K562 (cell line): ENCODE results near the gene HEATR1. TPM values are rescaled to one million over a fixed set of nuclear protein-coding genes. Genes with fewer than 3 reads are reported as not detected.

Experiments used
- BRCA1 ChIP-seq, 2 experiments: fragments of 450-650 bp in 1 of 2; sonication (generic) in 1 of 2; formaldehyde crosslinking in 1 of 2; IDR thresholded peaks; 2 replicates each; pipeline versions ENCODE4 v1.5.0 to v1.6.1; 2017 to 2020; ENCODE audit warnings: mild to moderate bottlenecking in 1 of 2, missing genetic modification reagents in 1 of 2
- CBX8 ChIP-seq: fragments of 200-600 bp; sonication (generic); IDR thresholded peaks from 2 replicates; pipeline ENCODE4 v1.6.1; 2012; ENCODE audit warnings: borderline replicate concordance, mixed run types, low read depth, mild to moderate bottlenecking, moderate library complexity, mixed read lengths, low read length, control low read depth, inconsistent platforms; ENCODE audit not compliant: poor library complexity, severe bottlenecking; ENCODE audit errors: extremely low read depth
- DIDO1 ChIP-seq: fragments of 450-650 bp; IDR thresholded peaks from 2 replicates; pipeline ENCODE4 v1.6.1; 2016; ENCODE audit warnings: low read depth, missing biosample characterization, missing genetic modification characterization
- FUS ChIP-seq: fragments of 200-400 bp; formaldehyde crosslinking; optimal IDR thresholded peaks from 2 replicates; pipeline ENCODE3; 2017; ENCODE audit warnings: low read depth, low read length
- GATA2 ChIP-seq: sonication (generic); formaldehyde crosslinking; IDR thresholded peaks from 2 replicates; pipeline ENCODE4 v1.4.0; 2020; ENCODE audit warnings: mild to moderate bottlenecking, missing genetic modification reagents
- GTF2E2 ChIP-seq: fragments of 200-800 bp; sonication (Bioruptor generic); IDR thresholded peaks from 2 replicates; pipeline ENCODE4 v1.6.1; 2016; ENCODE audit warnings: missing genetic modification characterization, missing compliant biosample characterization
- HDAC1 ChIP-seq, 2 experiments: fragments of 450-650 bp; IDR thresholded peaks; 2 replicates each; pipeline ENCODE4 v1.6.1; 2016 to 2017; ENCODE audit warnings: inconsistent platforms in 1 of 2, mild to moderate bottlenecking in 1 of 2, moderate library complexity in 1 of 2
- HMG20A ChIP-seq: fragments of 450-650 bp; formaldehyde crosslinking; conservative IDR thresholded peaks from 2 replicates; pipeline ENCODE4 v1.4.0; 2020; ENCODE audit warnings: mild to moderate bottlenecking, mixed read lengths
- HNRNPK ChIP-seq: fragments of 200-400 bp; formaldehyde crosslinking; IDR thresholded peaks from one replicate; pipeline ENCODE4 v1.6.1; 2018; ENCODE audit warnings: mild to moderate bottlenecking, low read depth, low read length; ENCODE audit not compliant: poor library complexity, severe bottlenecking
- HSF4 ChIP-seq: fragments of 250-450 bp; sonication (Bioruptor Pico); IDR thresholded peaks from 2 replicates; pipeline ENCODE4 v2.1.2; 2022; ENCODE audit warnings: mild to moderate bottlenecking, moderate library complexity, borderline replicate concordance
- NEUROD1 ChIP-seq: fragments of 150-350 bp; IDR thresholded peaks from 2 replicates; pipeline ENCODE4 v1.6.1; 2014; ENCODE audit warnings: borderline replicate concordance, low read length, low read depth; ENCODE audit not compliant: partially characterized antibody
- NFXL1 ChIP-seq: fragments of 450-650 bp; formaldehyde crosslinking; IDR thresholded peaks from 2 replicates; pipeline ENCODE4 v1.4.0; 2021; ENCODE audit warnings: mild to moderate bottlenecking
- TBP ChIP-seq: optimal IDR thresholded peaks from 2 replicates; pipeline ENCODE3; 2011; ENCODE audit warnings: low read depth, low read length, improper control_type of control experiment
- TCF3 ChIP-seq: sonication (generic); formaldehyde crosslinking; IDR thresholded peaks from 2 replicates; pipeline ENCODE4 v1.4.0; 2020; ENCODE audit warnings: mild to moderate bottlenecking, missing genetic modification reagents
- YY1 ChIP-seq, 3 experiments: IDR thresholded peaks; 2 replicates each; pipeline ENCODE4 v1.6.1; 2011; ENCODE audit warnings: low read length in 2 of 3, mild to moderate bottlenecking in 2 of 3, moderate library complexity in 2 of 3, borderline replicate concordance in 1 of 3, control low read depth in 1 of 3, low read depth in 1 of 3; ENCODE audit not compliant: insufficient read depth in 3 of 3, insufficient replicate concordance in 2 of 3, control insufficient read depth in 1 of 3, insufficient read length in 1 of 3; ENCODE audit errors: extremely low read depth in 1 of 3
- ZNF121 ChIP-seq: sonication (generic); formaldehyde crosslinking; conservative IDR thresholded peaks from 2 replicates; pipeline ENCODE4 v1.8.0; 2022; ENCODE audit warnings: missing genetic modification reagents
- ZNF146 ChIP-seq: IDR thresholded peaks from one replicate; pipeline ENCODE4 v1.6.1; 2018; ENCODE audit warnings: missing compliant biosample characterization; ENCODE audit not compliant: unreplicated experiment
- ZNF23 ChIP-seq: fragments of 250-450 bp; sonication (Bioruptor Pico); IDR thresholded peaks from 2 replicates; pipeline ENCODE4 v1.4.0; 2020; ENCODE audit warnings: mild to moderate bottlenecking
- ZSCAN32 ChIP-seq: fragments of 450-650 bp; formaldehyde crosslinking; IDR thresholded peaks from 2 replicates; pipeline ENCODE4 v1.4.0; 2020; ENCODE audit warnings: mild to moderate bottlenecking, moderate library complexity
- polyA plus RNA-seq, 8 experiments: library from polyadenylated mRNA; depleted of rRNA in 4 of 8; stranded (reverse) in 5 of 8; unstranded in 3 of 8; fragments of >200 nt; fragmentation: Nextera tagmentation in 2 of 8; fragmentation: Illumina TruSeq in 1 of 8; extraction: Ambion mirVana in 2 of 8; extraction: Trizol in 1 of 8; gene quantifications; 2 replicates each; pipeline versions ENCODE4 v1.2.1 to v1.2.3, GENCODE V29; 2011 to 2014; ENCODE audit warnings: inconsistent platforms in 1 of 8, missing spikeins in 1 of 8
- total RNA-seq, 7 experiments: library from RNA; depleted of rRNA in 6 of 7; stranded (reverse); fragments of >200 nt in 6 of 7; fragmentation: Illumina TruSeq in 2 of 7; extraction: Trizol in 2 of 7; gene quantifications; 2 replicates each; pipeline versions ENCODE4 v1.2.1 to v1.2.3, GENCODE V29; 2011 to 2021; ENCODE audit warnings: low replicate concordance in 1 of 7
- TF ChIP-seq, protein P1 (sequence below): IDR thresholded peaks from 3 replicates; pipeline ENCODE4 v1.6.1; 2011; ENCODE audit warnings: borderline replicate concordance, mild to moderate bottlenecking, moderate library complexity; ENCODE audit not compliant: insufficient read length; ENCODE audit errors: extremely low read depth
- TF ChIP-seq, protein P2 (sequence below): fragments of 250-450 bp; sonication (Bioruptor Pico); IDR thresholded peaks from 2 replicates; pipeline ENCODE4 v1.8.0; 2021; ENCODE audit warnings: borderline replicate concordance, mild to moderate bottlenecking, moderate library complexity; ENCODE audit not compliant: poor library complexity, severe bottlenecking
- TF ChIP-seq, protein P3 (sequence below): fragments of 200-800 bp; sonication (Bioruptor generic); IDR thresholded peaks from 2 replicates; pipeline ENCODE4 v1.6.1; 2017; ENCODE audit warnings: missing genetic modification characterization, missing compliant biosample characterization

The HEATR1 gene
- total and polyA plus RNA-seq, 9 of the 15 experiments (the other 6 are each of a cell fraction or from before 2014, with no cell fraction given) = 28.3 to 108 (median 50.9) TPM

- TF ChIP-seq, protein P1, sequence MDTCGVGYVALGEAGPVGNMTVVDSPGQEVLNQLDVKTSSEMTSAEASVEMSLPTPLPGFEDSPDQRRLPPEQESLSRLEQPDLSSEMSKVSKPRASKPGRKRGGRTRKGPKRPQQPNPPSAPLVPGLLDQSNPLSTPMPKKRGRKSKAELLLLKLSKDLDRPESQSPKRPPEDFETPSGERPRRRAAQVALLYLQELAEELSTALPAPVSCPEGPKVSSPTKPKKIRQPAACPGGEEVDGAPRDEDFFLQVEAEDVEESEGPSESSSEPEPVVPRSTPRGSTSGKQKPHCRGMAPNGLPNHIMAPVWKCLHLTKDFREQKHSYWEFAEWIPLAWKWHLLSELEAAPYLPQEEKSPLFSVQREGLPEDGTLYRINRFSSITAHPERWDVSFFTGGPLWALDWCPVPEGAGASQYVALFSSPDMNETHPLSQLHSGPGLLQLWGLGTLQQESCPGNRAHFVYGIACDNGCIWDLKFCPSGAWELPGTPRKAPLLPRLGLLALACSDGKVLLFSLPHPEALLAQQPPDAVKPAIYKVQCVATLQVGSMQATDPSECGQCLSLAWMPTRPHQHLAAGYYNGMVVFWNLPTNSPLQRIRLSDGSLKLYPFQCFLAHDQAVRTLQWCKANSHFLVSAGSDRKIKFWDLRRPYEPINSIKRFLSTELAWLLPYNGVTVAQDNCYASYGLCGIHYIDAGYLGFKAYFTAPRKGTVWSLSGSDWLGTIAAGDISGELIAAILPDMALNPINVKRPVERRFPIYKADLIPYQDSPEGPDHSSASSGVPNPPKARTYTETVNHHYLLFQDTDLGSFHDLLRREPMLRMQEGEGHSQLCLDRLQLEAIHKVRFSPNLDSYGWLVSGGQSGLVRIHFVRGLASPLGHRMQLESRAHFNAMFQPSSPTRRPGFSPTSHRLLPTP = no peak
- no peak for TF ChIP-seq GATA2 (CRISPR knock-in tag)
- TF ChIP-seq BRCA1 (IDR thresholded peaks at IDR 0.05) = no peak
- TF ChIP-seq BRCA1 (CRISPR knock-in tag; IDR thresholded peaks at IDR 0.05) = no peak
- TF ChIP-seq TBP = peak; percentile 90
- TF ChIP-seq DIDO1 (tag) = 0 out of 2 replicates have a peak, but pooled peaks have one; percentile 10
- peak; percentile 26 for TF ChIP-seq NEUROD1
- TF ChIP-seq, protein P2, sequence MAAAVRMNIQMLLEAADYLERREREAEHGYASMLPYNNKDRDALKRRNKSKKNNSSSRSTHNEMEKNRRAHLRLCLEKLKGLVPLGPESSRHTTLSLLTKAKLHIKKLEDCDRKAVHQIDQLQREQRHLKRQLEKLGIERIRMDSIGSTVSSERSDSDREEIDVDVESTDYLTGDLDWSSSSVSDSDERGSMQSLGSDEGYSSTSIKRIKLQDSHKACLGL (CRISPR knock-in tag) = no peak
- TF ChIP-seq FUS = no peak
- peak; percentile 48 to 91 (median 65) for TF ChIP-seq YY1 (IDR thresholded peaks at IDR 0.05; ENCODE audit: borderline replicate concordance in 1 of 3, control insufficient read depth in 1 of 3, extremely low read depth in 1 of 3, insufficient read depth in 3 of 3, insufficient read length in 1 of 3, insufficient replicate concordance in 2 of 3, low read depth in 1 of 3, low read length in 2 of 3)
- no peak for TF ChIP-seq HMG20A (CRISPR knock-in tag)
- TF ChIP-seq TCF3 (CRISPR knock-in tag) = peak; percentile 25
- peak in 1 of 2 experiments; percentile 88; a peak in 2 of 4 replicates for TF ChIP-seq HDAC1 (IDR thresholded peaks at IDR 0.05)
- TF ChIP-seq HSF4 (CRISPR knock-in tag) = no peak
- no peak for TF ChIP-seq ZSCAN32 (CRISPR knock-in tag)
- TF ChIP-seq ZNF146 (CRISPR knock-in tag) = no peak
- TF ChIP-seq ZNF121 (CRISPR knock-in tag) = no peak; the same call in 1 of the 2 replicates
- peak; percentile 55 for TF ChIP-seq GTF2E2 (tag)
- TF ChIP-seq CBX8 = no peak
- TF ChIP-seq ZNF23 (CRISPR knock-in tag) = peak; percentile 58; the same call in 1 of the 2 replicates
- TF ChIP-seq HNRNPK = no peak
- no peak for TF ChIP-seq NFXL1 (CRISPR knock-in tag)
- TF ChIP-seq, protein P3, sequence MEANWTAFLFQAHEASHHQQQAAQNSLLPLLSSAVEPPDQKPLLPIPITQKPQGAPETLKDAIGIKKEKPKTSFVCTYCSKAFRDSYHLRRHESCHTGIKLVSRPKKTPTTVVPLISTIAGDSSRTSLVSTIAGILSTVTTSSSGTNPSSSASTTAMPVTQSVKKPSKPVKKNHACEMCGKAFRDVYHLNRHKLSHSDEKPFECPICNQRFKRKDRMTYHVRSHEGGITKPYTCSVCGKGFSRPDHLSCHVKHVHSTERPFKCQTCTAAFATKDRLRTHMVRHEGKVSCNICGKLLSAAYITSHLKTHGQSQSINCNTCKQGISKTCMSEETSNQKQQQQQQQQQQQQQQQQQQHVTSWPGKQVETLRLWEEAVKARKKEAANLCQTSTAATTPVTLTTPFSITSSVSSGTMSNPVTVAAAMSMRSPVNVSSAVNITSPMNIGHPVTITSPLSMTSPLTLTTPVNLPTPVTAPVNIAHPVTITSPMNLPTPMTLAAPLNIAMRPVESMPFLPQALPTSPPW (CRISPR knock-in tag) = no peak
Observed at GRCh38 chr1:236524142-236524894, 80.0 kb downstream of the HEATR1 start (continued).
